Osteoblast (primary cell): ENCODE measurements around the gene XAGE3. TPM values are rescaled to one million over a fixed set of nuclear protein-coding genes. Genes with fewer than 3 reads are reported as not detected.

Experiments used
- DNase-seq: peaks from one replicate; pipeline ENCODE4 v3.0.0; 2011; ENCODE audit warnings: low spot score, mixed read lengths; ENCODE audit not compliant: insufficient read length; ENCODE audit errors: missing footprints
- H2AFZ ChIP-seq: 2 replicates; pipeline ENCODE4 v1.6.0; 2011; ENCODE audit warnings: mild to moderate bottlenecking, low read length
- H3K27ac ChIP-seq: 2 replicates; pipeline ENCODE4 v1.5.1; 2011; ENCODE audit warnings: mild to moderate bottlenecking, low read depth, low read length, moderate library complexity
- H3K27me3 ChIP-seq: 2 replicates; pipeline ENCODE4 v1.6.0; 2012; ENCODE audit warnings: mild to moderate bottlenecking, control low read depth, inconsistent platforms, low read length, moderate library complexity; ENCODE audit not compliant: insufficient read depth
- H3K36me3 ChIP-seq: 2 replicates; pipeline ENCODE4 v1.5.1; 2011; ENCODE audit warnings: mild to moderate bottlenecking, low read length, control low read depth, moderate library complexity; ENCODE audit not compliant: insufficient read depth
- H3K4me1 ChIP-seq: 2 replicates; pipeline ENCODE4 v1.5.1; 2011; ENCODE audit warnings: mild to moderate bottlenecking, low read length, control low read depth, moderate library complexity; ENCODE audit not compliant: insufficient read depth
- H3K4me2 ChIP-seq: 2 replicates; pipeline ENCODE4 v1.6.0; 2011; ENCODE audit warnings: mild to moderate bottlenecking, low read length; ENCODE audit not compliant: insufficient read depth
- H3K4me3 ChIP-seq: fragments of 200-600 bp; sonication (generic); 3 replicates; pipeline ENCODE4 v1.5.1; 2012; ENCODE audit warnings: mild to moderate bottlenecking, low read length, inconsistent platforms; ENCODE audit not compliant: insufficient read depth
- H3K79me2 ChIP-seq: 2 replicates; pipeline ENCODE4 v1.6.0; 2012; ENCODE audit warnings: mild to moderate bottlenecking, low read length, control low read depth, inconsistent platforms; ENCODE audit not compliant: insufficient read depth
- H3K9me3 ChIP-seq: 2 replicates; pipeline ENCODE4 v1.5.1; 2011; ENCODE audit warnings: low read depth, low read length, control low read depth
- H4K20me1 ChIP-seq: 2 replicates; pipeline ENCODE4 v1.6.0; 2012; ENCODE audit warnings: mild to moderate bottlenecking, low read length, control low read depth; ENCODE audit not compliant: insufficient read depth
- total RNA-seq: library from RNA; depleted of rRNA; stranded (reverse); fragments of >200 nt; gene quantifications from 2 replicates; pipeline ENCODE4 v1.2.3, GENCODE V29; 2012
- TF ChIP-seq, protein P1 (sequence below): IDR thresholded peaks from 2 replicates; pipeline ENCODE4 v1.5.1; 2011; ENCODE audit warnings: mild to moderate bottlenecking, low read depth, low read length, moderate library complexity; ENCODE audit errors: extremely low read depth

The XAGE3 gene
- total RNA-seq, 1 donor: not detected

GRCh38 chrX:52824608-52825007 is 43.3 kb downstream of the XAGE3 start:
- no peaks in the 10 kb centered on the region for H4K20me1 ChIP-seq
- no peak for DNase-seq
- peaks cover 7% of the 10 kb centered on the region for H3K27me3 ChIP-seq
- H3K27ac ChIP-seq: no peak overlapping the region
- H2AFZ ChIP-seq: no peak overlapping the region
- no peaks in the 10 kb centered on the region for H3K36me3 ChIP-seq
- no peaks in the 10 kb centered on the region for H3K79me2 ChIP-seq
- H3K4me1 ChIP-seq: no peaks in the 10 kb centered on the region
- no peak overlapping the region for H3K4me3 ChIP-seq
- TF ChIP-seq, protein P1, sequence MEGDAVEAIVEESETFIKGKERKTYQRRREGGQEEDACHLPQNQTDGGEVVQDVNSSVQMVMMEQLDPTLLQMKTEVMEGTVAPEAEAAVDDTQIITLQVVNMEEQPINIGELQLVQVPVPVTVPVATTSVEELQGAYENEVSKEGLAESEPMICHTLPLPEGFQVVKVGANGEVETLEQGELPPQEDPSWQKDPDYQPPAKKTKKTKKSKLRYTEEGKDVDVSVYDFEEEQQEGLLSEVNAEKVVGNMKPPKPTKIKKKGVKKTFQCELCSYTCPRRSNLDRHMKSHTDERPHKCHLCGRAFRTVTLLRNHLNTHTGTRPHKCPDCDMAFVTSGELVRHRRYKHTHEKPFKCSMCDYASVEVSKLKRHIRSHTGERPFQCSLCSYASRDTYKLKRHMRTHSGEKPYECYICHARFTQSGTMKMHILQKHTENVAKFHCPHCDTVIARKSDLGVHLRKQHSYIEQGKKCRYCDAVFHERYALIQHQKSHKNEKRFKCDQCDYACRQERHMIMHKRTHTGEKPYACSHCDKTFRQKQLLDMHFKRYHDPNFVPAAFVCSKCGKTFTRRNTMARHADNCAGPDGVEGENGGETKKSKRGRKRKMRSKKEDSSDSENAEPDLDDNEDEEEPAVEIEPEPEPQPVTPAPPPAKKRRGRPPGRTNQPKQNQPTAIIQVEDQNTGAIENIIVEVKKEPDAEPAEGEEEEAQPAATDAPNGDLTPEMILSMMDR: no peak
- no peaks in the 10 kb centered on the region for H3K9me3 ChIP-seq
- H3K4me2 ChIP-seq: no peak overlapping the region

DNA sequence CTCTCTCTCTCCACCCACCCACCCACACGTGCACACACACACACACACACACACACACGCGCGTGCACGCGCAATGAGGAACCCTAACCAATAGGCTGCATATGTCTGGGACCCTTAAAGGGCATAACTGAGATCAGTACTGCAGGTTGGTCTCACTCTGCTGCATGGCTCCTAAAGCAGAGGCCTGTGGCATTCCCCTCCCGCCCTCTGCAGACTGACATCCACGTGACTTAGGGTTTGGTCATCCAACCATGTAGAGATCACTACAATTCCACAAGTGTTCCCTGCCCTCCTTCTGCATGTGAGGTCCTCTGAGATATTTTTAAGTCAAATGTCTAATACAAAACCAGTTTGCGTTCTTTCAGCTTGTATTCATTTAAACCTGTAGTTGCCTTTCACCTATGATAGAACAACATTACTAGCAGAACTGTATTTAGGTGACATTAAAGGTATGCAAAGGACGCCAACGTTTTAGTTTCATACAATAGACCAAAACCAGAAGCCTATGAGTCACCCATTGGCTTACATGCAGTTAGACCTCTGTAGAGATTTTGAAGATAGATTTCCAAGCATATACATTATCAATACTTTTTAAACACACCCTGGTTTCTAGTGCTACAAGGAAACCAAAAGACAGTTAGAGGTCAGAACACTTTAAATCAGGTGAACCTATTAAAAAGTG is 46.7 kb downstream of the XAGE3 start:
- H3K79me2 ChIP-seq: no peaks in the 10 kb centered on the region
- no peaks in the 10 kb centered on the region for H3K4me1 ChIP-seq
- no peak overlapping the region for H3K27ac ChIP-seq
- H3K4me2 ChIP-seq: no peak overlapping the region
- H4K20me1 ChIP-seq: no peaks in the 10 kb centered on the region
- no peak for DNase-seq
- no peaks in the 10 kb centered on the region for H3K9me3 ChIP-seq
- no peak overlapping the region for H2AFZ ChIP-seq
- TF ChIP-seq, protein P1: no peak
- no peaks in the 10 kb centered on the region for H3K36me3 ChIP-seq
- no peak overlapping the region for H3K4me3 ChIP-seq
- H3K27me3 ChIP-seq: peaks cover 13% of the 10 kb centered on the region

DNA sequence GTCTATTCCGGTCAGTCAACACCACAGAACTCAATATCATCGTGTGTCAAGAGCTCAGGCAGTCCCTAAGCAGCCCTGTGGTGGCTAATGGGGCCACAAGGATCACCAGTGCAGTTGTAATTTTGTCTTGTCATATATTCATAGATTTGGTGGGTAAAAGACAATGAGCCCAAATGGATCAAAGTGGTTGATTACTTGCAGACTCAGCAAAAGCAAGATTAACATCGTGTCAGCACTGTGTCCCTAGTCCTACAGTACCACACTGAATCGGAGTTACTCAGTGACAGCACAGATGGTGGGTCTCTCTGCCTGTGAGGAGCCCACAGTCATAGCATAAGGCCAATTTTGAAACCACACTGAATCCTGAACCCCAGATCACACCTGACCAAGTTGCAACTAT is 48.1 kb downstream of the XAGE3 start:
- Histone ChIP-seq H3K9me3 (no peaks in the 10 kb centered on the region), H3K4me2 (no peak overlapping the region), H3K27me3 (peaks cover 18% of the 10 kb centered on the region), H4K20me1 (no peaks in the 10 kb centered on the region), H3K4me3 (no peak overlapping the region), H3K27ac (no peak overlapping the region), H3K79me2 (no peaks in the 10 kb centered on the region), H2AFZ (no peak overlapping the region), H3K36me3 (no peaks in the 10 kb centered on the region), H3K4me1 (no peaks in the 10 kb centered on the region)
- TF ChIP-seq, protein P1: no peak
- no peak for DNase-seq

Other genes starting within 250 kb of the XAGE3 start
- not detected in 2 replicates for gene SSX7, start 213.2 kb downstream of the XAGE3 start, total RNA-seq
- gene SSX2, start 160.9 kb downstream of the XAGE3 start, total RNA-seq: not detected in 2 replicates
- gene SSX2B, start 116.8 kb downstream of the XAGE3 start, total RNA-seq: not detected in 2 replicates
- not detected in 2 replicates for gene SPANXN5, start 70.7 kb downstream of the XAGE3 start, total RNA-seq
- not detected in 2 replicates for gene XAGE5, start 56.8 kb downstream of the XAGE3 start, total RNA-seq
- 14.4 and 17.0 TPM in 2 replicates for gene FAM156B, start 29.2 kb upstream of the XAGE3 start, total RNA-seq
- gene FAM156A, start 90.4 kb upstream of the XAGE3 start, total RNA-seq: 11.8 and 16.6 TPM in 2 replicates
- gene GPR173, start 180.7 kb upstream of the XAGE3 start, total RNA-seq: 1.8 and 2.2 TPM in 2 replicates
- 13.6 and 15.9 TPM in 2 replicates for gene TSPYL2, start 214.3 kb upstream of the XAGE3 start, total RNA-seq
- gene KANTR, start 226.1 kb upstream of the XAGE3 start, total RNA-seq: 12.3 and 13.3 TPM in 2 replicates